Stimulated activated CD8-positive, alpha-beta memory T cell treated with anti-CD3 and anti-CD28 coated beads, Interleukin-12 subunit alpha, Interleukin-12 subunit beta, amount 100 ng/mL, for 24 hours (primary cell): ENCODE measurements around the gene UBE2A.

ENCODE experiments used
- DNase-seq: peaks from one replicate; pipeline ENCODE4 v3.0.0-alpha.2; 2020; ENCODE audit errors: extremely low read depth

UBE2A gene

DNA sequence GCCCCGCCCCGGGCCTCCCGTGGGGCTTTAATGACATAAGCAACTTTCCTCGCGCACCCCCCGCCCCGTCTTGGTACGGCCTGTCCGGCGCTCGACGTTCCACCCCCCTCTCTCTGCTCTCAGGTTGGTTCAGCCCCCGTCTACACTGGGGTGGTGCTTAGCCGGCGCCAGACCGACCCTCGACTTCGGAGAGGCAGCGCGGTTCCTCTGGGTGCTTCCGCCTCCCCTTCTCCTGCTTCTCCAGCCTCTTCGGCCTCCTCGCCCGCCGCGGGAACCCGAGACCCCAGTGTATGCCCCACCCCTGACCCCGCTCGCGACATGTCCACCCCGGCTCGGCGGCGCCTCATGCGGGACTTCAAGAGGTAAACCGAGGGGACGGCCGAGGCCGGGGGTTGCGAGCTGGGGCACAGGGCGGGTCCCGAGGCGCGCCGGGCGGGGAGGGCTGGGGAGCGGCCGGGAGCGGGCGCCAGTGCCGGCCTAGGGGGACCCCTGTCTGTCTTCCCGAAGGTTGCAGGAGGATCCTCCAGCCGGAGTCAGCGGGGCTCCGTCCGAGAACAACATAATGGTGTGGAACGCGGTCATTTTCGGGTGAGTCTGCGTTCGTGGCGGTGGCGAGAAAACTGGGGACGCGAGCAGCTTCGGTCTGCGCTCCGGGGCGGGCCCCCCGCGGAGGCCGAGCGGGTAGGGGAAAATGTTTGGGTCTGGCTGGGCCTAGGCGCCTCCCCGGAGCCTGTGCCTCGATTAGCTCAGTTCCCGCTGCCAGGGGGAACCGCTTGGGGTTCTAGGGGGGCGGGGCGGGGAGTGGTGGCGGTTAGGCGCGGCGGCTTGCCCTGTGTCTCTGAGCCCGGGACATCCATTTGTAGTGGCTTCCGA, at the start of gene UBE2A:
Gene UBE2A, plus strand, starts transcription at position 170 of the 873 bp plus-strand sequence. Its CDS starts 149 bp downstream, at position 319.
- peak; percentile 67 for DNase-seq

DNA sequence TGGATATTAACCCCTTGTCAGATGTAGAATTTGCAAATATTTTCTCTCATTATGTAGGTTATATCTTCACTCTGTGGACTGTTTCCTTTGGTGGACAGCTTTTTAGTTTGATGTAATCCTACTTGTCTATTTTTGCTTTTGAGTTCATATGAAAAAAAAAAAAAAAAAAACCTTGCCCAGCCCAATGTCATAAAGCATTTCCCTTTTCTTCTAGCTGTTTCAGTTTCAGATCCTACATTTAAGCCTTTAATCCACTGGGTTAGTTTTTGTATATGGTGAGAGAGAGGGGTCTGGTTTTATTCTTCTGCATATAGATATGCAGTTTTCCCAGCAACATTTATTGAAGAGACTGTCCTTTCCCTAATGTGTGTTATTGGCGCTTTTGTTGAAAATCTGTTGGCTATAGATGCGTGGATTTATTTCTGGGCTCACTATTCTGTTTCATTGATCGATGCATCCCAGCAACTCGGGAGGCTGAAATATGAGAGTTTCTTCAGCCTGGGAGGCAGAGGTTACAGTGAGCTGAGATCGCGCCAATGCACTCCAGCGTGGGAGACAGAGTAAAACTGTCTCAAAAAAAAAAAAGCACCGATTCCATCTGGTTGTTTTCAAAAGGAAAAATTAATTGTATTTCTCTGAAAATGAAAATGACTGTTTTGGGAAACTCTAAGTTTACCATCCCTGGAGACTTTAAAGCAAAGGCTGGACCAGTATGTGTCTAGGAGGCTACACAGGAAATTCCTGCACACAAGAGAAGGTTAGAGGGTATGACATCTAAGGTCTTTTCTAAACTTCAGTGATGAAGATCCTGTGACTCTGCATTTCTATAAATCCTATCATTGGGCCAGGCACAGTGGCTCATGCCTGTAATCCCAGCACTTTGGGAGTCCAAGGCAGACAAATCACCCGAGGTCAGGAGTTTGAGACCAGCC, 44.8 kb upstream of the UBE2A start:
- DNase-seq = no peak

DNA sequence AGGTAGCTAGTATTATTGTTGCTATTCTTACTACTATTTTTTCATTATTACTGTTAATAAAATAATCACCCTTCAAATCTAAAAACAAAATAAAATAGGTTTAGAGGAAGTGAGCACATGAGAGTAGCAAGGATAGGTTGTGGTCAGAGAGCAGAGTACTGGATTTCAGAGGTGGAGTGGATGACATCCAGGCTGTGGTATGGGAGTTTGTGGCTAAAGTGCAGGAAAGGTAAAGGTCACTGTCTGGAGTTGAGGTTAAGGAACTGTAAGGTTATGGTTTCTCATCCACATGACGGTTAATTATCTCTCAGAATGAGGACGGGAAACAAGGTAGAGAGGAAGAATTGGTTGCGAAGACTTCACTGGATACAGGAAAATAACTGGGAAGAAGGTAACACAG, 36.9 kb upstream of the UBE2A start:
- DNase-seq = no peak

DNA sequence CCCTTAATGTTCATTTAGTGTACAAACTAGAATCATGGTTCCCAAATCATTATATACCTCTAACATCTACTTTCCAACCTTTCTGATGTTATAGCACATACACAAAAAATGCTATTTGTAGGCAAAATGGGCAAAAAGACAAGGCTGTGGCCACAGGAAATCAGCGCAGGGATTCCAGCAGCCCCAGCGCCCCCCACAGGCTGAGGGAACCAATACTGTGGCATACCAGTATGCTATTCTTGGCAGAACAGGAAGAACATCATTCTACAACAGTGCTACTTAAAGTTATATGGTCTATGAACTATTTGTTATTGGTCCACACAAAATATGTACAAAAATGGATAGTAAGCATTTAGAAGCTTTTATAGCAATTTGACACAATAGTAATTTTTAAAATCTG, 34.5 kb upstream of the UBE2A start:
- no peak for DNase-seq

DNA sequence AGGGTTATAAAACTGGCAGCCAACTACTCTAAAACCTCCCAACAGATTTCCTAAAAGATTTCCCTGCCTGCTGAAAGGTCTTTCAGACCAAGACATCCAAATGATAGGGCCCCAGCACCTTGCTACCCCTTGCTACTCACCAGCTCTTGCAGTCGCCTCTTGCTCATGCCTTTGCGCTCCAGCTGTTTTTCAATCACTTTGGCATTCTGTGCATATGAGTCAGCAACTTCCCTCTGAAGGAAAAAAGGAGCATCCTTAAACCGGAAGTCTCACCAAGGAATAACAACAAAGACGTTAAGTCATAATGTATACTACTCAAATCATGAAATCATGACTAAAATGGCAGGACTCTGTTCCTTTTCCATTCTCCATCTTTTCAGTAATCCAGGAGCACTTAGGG, 33.2 kb upstream of the UBE2A start:
- DNase-seq = no peak

DNA sequence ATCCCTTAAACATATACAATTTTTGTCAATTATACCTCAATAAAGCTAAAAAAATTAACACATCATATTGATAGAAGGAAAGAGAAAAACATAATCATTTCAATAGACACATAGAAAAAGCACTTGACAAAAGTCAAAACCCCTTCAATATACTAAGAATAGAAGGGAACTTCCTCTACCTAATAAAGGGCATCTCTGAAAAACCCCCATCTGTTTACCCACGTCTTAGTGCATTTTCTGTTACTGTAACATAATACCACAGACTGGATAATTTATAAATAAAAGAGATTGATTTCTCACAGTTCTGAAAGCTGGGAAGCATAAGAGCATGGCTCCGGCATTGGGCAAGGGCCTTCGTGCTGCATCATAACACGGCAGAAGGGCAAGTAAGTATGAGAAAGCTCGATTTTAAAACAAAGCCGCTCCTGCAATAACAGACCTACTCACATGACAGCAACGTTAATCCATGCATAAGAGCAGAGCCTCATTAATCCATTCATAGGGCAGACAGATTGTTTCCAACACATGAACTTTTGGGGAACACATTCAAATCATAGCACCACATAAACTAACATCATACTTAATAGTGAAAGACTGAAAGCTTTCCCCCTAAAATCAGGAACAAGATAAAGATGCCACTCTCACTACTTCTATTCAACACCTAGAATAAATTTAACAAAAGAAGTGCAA, 24.9 kb upstream of the UBE2A start:
- DNase-seq = no peak

DNA sequence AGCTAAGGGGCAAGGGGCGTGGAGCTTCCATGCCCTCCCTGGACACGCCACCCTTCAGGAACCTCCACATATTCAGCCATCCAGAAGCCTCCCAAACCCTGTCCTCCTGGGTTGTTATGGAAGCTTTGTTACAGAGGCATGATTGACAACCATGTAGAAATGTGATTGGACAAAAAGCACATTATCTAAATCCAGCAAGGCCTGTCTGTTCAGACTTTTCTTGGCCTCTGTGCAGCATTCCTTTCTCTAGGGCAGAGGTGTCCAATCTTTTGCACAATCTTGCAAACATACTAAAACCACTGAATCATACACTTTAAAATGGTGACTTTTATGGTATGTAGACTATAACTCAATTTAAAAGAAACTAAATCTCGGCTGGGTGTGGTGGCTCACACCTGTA, 21.9 kb upstream of the UBE2A start:
- DNase-seq = no peak

DNA sequence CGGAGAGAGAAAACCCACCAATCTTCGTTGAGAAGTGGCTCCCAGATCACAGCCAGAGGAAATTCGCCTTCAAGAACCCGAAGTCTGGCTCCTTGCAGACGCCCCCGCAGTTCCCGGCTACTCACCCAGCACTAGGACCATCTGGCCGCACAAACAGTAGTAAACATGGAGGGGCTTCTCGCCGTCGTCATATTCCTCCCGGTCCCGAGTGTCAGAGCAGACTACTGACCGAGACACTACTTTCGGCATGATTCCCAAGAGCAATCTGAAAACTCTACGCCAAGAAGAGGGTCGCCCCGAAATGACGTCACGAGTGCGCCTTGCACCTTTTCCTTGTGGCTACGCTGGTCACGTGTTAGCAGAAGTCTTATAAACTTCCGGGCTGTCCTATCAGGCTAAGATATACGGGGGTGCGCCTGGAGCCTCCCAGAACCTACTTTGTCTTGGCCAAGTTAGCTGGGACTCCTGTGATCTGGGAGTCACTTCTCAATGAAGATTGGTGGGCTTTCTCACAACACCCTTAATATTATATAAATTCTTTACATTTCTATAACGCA, 9.2 kb upstream of the UBE2A start, which contains the start of gene STEEP1:
Gene STEEP1, minus strand, starts transcription at position 303 of the 557 bp plus-strand sequence. Its CDS starts 54 bp downstream, at position 249.
- peak; percentile 67 for DNase-seq

DNA sequence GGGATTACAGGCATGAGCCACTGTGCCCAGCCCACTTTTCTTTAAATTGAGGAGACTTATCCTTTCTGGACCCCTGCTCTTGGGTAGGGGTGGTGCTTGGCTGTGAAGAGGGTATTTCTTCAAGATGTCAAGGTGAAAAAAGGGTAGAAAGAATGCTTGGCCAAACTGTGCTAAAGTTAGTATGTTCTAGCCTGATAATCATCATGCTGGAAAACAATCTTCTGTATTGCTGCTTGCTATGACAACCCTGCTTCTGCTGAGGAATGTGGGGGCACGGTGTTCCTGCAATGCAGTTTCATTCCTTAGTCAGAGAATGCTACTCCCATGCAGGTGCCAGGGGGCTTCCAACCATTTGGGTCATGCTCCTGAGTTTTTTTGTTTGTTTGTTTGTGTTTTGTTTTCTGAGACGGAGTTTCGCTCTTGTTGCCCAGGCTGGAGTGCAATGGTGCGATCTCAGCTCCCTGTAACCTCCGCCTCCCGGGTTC, 4.0 kb upstream of the UBE2A start:
- no peak for DNase-seq

DNA sequence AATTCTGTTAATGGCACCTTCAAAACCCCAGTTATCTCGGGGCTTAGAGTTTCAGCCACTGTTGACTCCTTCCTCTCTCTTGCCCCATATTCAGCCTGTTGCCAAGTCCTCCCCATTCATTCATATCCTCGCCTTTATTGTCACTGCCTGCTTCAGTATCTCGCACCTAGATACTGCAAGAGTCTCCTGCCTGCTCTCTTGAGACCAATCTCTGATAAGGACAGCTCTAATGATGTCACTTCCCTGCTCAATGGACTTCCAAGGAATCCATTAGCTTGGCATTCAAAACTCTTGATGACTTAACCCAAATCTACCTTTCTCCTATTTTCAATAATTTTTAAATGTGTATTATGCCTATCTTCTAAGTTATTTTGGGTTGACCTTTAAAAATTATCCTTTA, 1.1 kb upstream of the UBE2A start:
- no peak for DNase-seq

DNA sequence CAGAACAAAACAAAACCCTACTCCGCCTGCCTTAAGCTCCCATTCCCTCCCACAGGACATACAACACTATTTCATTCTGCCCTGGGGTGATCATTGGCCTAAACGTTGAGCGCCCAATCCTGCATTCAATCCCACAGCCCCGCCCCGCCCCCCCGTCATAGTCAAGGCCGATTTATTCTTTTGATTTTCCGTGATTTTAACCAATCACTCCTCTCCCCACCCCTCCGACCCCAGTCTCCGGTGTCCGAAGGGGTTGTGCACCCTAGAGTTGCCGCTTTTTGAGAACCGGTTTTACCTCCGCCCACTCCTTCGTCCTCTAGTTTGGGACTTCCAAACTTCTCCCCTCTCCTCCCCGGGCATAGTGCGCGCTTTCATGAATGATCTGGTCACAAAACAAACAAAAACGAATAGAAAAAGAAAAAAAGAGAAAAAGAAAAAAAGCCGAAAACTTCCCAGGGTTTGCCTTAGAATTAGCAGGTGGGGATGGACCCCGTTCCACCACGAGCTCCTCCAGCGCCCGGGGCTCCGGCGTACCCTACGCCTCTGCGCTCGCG, 446 bp upstream of the UBE2A start:
- no peak for DNase-seq

DNA sequence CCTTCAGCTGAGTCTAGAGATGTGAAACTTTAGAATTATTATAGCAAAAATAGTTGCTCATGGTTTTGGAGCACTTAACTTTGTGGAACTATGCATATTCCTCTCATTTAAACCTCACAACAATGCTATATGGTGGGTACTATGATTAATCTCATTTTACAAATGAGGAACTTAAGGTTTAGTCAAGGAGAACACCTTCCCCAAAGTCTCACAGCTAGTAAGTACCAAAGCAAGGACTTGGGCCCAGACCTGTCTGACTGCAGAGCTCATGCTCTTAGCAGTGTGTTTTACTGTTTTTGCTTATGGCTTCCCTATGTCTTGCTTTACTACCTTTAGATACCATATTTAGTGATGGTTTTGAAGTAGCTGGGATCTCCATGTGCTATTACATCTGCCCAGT, 5.1 kb downstream of the UBE2A start:
- DNase-seq = no peak

DNA sequence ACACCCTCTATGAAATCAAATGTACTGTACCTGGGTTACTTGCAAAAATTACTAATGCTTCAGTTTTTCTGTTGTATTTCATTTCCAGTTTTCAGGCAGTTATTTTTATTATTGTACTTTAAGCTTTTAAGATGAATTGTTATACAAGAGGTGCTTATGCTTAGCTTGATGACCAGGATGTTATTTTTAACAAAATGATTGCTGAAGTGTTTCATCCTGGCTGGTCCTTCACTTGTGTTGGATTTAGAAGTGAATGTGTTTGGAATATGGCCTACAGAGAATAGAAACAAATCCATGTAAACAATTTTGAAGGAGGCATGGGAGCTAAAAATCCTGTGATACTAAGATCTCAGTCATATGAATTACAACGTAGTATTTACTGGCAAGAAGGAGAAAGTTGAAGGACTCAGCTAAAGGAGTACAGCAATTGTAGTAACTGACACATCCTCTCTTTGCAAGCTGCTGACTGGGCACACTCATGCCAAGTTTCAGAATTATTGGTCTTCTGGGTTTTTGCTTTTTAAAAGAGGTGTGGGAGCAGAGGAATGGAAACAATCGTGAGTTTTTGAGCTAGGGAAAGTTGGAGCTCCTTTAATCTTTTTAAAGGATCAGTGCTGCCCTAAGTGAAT, 9.2 kb downstream of the UBE2A start:
- DNase-seq = no peak

DNA sequence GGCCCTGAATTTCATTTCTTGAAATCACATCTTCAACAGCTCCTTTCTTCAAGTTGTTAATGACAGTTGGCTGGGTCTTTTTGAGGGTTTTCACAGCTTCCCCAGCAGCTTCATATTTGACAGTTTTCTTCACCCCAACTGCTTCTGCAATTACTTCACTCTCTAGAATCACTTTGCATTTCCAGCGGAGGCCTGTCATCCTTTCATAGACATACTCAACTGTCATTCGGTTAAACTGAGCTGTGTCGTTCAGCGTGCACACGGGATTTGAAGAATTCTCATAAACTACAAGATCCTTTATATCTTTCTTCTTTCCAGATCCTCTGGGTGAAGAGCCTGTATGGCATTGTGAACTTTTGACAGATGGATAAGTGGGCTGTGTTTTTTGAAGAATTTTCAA, 15.4 kb downstream of the UBE2A start:
- no peak for DNase-seq

DNA sequence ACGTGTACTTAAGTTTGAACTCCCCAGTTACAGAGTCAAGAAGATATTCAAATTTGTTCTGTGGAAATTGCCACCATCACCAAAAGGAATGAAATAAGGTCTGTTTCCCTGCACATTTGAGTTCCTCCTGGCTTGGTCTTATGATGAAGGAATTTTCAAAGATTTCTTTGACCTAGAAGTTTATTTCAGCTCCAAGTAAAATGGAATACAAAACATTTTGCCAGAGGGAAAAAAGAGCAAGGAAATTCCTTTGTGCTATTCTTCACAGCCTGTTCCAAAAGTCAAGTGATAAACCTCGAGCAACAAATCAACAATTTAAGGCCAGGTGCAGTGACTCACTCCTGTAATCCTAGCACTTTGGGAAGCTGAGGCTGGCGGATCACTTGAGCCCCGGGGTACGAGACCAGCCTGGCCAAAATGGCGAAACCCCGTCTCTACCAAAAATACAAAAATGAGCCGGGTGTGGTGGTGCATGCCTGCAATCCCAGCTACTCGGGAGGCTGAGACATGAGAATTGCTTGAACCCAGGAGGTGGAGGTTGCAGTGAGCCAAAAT, 28.4 kb downstream of the UBE2A start:
- DNase-seq = no peak

DNA sequence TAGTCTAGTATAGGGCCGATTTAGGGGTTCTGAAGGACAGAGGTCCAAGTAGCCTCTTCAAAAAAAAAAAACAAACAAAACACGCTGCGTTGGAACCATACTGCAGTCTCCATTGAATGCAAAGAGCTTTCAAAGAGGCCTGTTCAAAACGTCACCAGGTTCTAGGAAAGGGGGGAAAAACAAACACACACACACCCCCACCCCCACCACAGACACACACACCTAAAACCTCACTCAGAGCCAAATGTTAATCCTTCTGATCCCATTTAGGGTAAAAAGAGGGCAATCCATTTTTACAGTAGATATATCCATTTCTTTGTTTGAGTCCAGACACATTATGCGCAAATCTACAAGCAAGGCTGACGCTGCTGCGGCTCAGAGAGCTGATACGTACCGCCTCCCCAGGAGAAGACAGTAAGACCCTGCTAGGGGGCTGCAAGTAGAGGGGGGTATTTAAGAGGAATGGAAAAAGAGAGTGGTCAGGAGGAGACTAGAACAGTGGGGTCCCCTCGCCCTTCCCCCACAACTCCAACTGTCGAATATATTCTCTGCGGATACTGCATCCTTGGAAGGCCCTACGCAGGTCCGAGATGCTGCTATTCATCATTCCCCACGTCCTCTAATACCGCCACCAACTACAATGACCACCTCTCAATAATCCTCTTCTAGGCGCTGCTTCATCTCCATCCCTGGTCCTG, 30.6 kb downstream of the UBE2A start:
- no peak for DNase-seq

DNA sequence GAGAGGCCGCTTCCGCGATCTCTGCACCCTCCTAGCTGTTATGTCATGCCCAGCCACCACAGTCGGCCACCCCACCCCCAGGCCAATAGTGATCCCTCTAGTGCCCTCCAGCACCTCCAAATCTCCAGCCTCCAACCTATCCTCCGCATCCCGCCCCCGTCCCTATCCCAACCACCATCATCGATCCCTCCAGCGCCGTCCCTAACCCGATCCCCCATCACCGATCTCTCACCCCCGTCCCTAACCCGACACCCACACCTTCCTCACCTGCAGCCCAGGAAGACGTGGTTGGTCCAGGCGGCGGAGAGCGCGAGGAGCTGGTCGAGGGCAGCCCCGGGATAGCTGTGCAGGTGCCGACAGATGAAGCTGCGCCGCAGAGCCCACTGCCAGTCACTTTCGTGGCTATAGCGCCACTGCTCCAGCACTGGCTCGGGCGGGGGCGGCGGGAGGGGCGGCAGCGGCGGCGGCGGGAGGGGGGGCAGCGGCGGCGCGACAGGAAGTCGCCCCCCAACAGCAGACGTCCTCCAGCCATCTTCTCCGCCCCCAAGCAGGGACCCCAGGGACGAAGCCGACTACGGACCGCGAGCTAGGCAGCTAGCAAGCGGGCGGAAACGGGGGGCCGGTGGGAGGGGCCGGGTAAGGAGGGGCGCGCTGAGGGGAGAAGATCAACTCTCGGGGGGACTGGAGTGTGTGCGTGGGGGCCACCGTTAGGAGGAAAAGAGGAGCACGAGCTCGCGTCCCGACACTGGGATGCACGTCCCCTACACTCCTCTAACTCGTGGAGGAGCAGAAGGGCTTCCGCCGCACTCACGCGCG, 31.3 kb downstream of the UBE2A start:
- peak; percentile 1 for DNase-seq

DNA sequence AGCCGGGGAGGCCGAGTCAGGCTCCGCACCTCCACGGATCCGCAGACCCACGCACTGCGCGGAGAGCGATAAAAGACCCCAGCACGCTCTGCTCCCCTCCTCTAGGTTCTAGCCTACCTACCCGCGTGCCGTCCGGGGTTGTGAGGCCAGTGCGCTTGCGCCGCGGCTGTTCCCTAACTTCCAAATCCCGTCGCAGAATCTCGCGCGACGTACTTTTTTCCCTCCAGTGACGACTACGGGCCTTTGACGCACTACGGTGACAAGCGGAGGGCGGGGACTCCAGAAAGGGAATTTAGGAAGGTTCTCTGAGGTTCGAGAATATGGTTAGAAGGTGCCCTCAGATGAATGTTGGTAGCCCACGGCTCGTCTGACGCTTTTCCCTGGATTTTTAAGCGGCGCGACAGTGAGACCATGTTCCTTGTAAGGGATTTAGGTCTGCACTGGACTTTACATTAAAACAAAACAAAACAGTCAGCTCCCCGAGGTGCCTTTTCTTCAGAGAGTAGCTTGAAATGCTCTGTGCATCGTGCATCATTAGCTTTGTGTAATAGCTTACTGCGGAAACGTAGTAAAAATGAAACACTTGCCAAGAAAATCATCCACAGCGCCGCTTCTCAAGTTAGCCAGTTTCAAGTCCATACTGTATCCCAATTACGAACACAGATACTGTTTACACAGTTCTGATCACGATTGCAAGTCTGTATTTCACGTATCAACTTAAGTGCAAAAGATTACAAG, 32.1 kb downstream of the UBE2A start, which contains the start of gene NKRF:
Gene NKRF, minus strand, starts transcription at position 145 of the 738 bp plus-strand sequence.
- DNase-seq = peak; percentile 71
